G401 (cell line): ENCODE data around the gene NPPA. TPM values are rescaled to one million over a fixed set of nuclear protein-coding genes. Genes with fewer than 3 reads are reported as not detected.

Experiments
- DNase-seq: peaks from one replicate; pipeline ENCODE4 v3.0.0-alpha.2; 2015; ENCODE audit warnings: low spot score
- in situ Hi-C: cut with HindIII; loops from 2 replicates; pipeline ENCODE4 v1.10.0; 2016; ENCODE audit warnings: low sequenced_read_pairs, mixed read lengths
- total RNA-seq: library from RNA; depleted of rRNA; stranded (reverse); fragments of >200 nt; shearing (Covaris generic); gene quantifications from 2 replicates; pipeline ENCODE4 v1.2.3, GENCODE V29; 2014

NPPA gene
- total RNA-seq, 1 experiment from 2014 or later, result not detected

DNA sequence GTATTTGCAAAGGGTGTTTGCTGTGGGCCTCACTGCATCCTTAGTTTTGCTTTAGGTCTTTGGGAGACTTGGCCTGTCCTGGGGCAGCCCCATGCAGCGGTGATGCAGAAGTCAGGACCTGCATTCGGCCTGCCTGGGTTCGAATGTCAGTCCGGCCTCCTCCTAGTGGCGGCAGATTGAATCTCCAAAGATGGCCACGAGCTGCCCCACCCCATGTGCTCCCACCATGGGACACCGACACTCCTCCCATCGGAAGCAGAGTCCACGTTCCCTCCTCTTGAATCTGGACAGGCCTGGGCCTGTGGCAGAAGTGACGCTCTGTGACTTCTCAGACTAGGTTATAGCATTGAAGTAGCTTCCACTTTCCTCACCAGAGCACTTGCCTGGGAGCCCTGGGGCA, 27.5 kb upstream of the NPPA start:
- in situ Hi-C loops, result no loop called here
- DNase-seq, result no peak

GRCh38 chr1:11874624-11875023, 27.0 kb upstream of the NPPA start:
- no peak for DNase-seq
- in situ Hi-C loops, result no loop called here

- DNase-seq, result peak; percentile 28
- in situ Hi-C loops, result no loop called here
Measured at GRCh38 chr1:11874258-11874562, 26.6 kb upstream of the NPPA start.

- in situ Hi-C loops, result no loop called here
- DNase-seq, result no peak
Measured at GRCh38 chr1:11873395-11874257, 26.0 kb upstream of the NPPA start.

DNA sequence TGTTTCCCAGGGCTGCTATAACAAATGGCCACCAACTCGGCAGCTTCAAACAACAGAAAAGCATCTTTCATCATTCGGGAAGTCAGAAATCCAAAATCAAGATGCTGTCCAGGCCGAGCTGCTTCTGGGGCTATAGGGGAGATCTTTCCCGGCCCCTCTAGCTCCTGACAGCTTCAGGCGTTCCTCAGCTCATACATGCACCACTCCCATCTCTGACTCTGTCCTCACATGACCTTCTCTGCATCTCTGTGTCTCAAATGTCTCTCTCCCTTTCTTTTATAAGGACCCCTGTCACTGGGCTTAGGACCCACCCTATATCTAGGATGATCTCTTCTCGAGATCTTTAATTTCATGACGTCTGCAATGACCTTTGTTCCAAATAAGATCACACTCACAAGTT, 25.0 kb upstream of the NPPA start:
- in situ Hi-C loops, result no loop called here

DNA sequence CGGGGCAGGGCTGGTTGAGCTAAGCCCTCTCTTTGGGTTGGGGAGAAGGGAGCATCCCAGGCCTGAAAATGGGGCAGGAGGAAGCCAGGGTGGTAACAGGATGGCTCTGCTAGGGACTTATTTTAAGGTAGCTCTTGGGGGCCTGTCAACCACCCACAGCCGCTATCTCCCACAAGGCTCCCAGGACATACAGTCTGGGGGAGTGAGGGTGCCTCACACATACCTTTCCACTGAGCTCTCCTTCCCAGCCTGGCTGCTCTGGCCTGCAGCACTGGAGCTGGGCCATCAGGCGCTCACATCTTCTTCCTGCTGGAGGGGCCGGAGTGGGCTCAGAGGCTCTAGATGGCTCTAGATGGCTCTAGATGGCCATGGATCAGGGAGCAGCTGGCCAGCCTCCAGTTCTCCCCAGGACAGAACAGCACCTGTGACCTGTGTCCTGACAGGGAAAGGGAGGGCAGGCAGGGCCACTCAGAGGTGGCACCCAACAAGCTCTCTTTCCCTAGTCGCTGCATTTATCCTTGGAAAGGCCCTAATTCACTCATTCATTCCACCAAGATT, 22.1 kb upstream of the NPPA start:
- DNase-seq, result no peak
- in situ Hi-C loops, result loop anchor here (10.0 kb wide), 1 partner anchor 55 kb away; no protein-coding TSS in a partner anchor

More for the DNA sequence above, 25.0 kb upstream of the NPPA start:
- no peak for DNase-seq

DNA sequence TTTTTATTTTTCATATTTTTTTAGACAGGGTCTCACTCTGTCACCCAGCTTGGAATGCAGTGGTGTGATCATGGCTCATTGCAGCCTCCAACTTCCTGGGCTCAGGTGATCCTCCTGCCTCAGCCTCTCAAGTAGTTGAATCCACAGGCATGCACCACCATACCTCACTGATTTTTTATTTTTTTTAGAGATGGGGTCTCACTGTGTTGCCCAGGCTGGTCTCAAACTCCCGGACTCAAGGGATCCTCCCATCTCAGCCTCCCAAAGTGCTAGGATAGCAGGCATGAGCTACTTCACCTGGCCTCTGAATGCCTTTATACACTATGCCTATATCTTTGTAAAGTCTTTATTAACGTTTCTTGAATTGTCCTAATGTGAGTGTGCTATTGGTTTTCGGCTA, 21.5 kb upstream of the NPPA start:
- DNase-seq, result no peak

DNA sequence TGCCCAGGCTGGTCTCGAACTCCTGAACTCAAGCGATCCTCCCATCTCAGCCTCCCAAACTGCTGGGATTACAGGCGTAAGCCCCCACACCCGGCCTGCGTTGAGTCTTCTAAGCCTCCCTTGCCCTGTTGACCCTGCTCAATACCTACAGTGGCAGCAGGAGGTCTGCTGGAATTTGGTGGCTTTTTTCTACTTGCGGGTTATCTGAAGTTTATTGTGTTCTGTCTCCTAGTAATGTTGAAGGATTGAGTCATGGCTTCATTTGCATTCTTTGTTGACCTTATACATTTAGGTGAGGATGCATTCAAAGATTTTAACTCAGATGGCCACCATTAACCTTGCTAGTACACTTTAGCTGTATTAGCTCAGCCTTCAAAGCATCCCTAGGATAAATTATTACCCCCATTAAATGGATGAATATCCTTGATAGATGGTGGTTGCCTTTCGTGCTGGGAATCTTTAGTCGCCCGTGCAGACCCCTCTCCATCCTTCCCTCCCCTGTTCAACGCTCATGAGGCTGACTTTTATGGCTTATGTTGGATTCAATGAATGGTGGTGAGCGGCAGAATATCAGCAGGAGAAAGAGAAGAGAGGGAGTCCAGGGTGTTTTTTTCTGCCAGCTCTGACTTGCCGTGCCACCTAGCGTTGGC, 20.9 kb upstream of the NPPA start:
- no peak for DNase-seq
- in situ Hi-C loops, result loop anchor here (10.0 kb wide), 1 partner anchor 54 kb away; no protein-coding TSS in a partner anchor

More for the DNA sequence above, 21.5 kb upstream of the NPPA start:
- in situ Hi-C loops, result loop anchor here (10.0 kb wide), 1 partner anchor 54 kb away; no protein-coding TSS in a partner anchor

DNA sequence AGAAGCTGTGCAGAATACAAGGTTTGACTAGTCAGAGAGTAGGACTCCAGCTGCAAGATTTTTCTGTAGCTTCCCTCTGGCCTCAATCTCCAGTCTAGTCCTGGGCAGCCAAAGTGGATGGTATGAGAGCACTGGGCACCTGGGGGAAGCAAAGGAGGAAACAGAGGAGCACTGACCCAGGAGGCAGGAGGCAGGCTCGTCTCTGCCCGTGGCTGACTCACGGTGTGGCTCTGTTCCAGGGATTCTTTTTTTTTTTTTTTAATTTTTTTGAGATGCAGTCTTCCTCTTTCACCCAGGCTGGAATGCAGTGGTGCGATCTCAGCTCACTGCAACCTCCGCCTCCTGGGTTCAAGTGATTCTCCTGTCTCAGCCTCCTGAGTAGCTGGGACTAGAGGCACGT, 15.3 kb upstream of the NPPA start:
- in situ Hi-C loops, result loop anchor here (10.0 kb wide), 1 partner anchor 48 kb away; no protein-coding TSS in a partner anchor
- DNase-seq, result no peak

GRCh38 chr1:11860587-11860986, 13.0 kb upstream of the NPPA start:
- DNase-seq, result no peak
- in situ Hi-C loops, result loop anchor here (10.0 kb wide), 1 partner anchor 46 kb away; no protein-coding TSS in a partner anchor

- no peak for DNase-seq
- in situ Hi-C loops, result loop anchor here (10.0 kb wide), 1 partner anchor 45 kb away; no protein-coding TSS in a partner anchor
Measured at GRCh38 chr1:11860083-11860482, 12.5 kb upstream of the NPPA start.

GRCh38 chr1:11858968-11859871, 11.6 kb upstream of the NPPA start:
- DNase-seq, result no peak
- in situ Hi-C loops, result no loop called here

DNA sequence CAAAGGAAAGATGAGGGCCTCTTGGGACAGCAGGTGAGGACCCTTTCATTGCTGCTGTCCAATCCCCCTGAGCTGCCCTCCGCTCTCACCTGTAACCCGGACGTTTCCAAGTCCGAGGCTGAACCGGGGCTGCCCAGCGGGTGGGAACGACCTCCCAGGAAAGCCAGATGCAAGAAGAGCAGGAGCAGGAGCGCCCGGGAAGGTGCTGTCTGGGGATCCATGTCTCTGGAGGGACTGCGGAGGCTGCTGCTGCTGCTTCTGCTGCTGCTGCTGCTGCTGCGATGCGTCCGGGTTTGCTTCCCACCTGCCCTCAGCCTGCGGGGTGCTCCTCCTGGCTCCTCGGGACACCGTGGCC, 11.0 kb upstream of the NPPA start, which contains the start of gene NPPB:
TSS of gene NPPB (minus strand) at position 333 of the 355 bp plus-strand sequence. CDS start at position 221, 112 bp downstream.
- DNase-seq, result no peak
- in situ Hi-C loops, result no loop called here

DNA sequence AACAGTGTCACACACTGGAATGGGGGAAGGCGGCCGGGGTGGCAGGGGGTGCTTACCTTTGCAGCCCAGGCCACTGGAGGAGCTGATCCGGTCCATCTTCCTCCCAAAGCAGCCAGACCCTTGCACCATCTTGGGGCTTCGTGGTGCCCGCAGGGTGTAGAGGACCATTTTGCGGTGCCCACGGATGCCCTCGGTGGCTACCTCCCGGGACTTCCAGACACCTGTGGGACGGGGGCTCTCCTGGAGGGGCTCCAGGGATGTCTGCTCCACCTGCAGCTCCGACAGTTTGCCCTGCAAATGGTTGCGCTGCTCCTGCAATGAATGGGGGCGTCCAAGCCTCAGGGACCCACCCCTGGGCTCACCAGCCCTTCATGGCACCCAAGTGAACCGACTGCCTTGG, 10.6 kb upstream of the NPPA start:
- no peak for DNase-seq
- in situ Hi-C loops, result no loop called here

- in situ Hi-C loops, result no loop called here
- DNase-seq, result no peak
Measured at GRCh38 chr1:11857164-11857851, 9.7 kb upstream of the NPPA start.

GRCh38 chr1:11856698-11857097, 9.1 kb upstream of the NPPA start:
- DNase-seq, result no peak
- in situ Hi-C loops, result no loop called here

- in situ Hi-C loops, result no loop called here
Measured at GRCh38 chr1:11855430-11855829, 7.8 kb upstream of the NPPA start.

DNA sequence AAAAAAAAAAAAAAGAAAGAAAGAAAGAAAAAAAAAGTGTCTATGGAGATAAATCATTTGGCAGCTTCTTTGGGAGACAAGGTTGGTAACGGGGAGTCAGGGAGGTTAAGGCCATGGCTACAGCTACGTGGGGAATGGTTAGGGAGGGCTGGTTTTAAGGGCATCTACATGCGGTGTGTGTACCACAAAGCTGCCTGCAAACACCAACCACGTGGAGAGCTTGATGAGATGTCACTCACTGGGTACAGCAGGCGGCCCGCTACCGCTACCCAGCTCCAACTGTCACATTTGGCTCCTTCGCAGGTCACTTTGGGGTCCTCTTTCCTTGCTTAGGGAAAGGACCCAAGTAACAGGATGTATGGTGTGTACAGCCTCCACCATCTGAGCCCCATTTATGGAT, 6.9 kb upstream of the NPPA start:
- DNase-seq, result no peak
- in situ Hi-C loops, result no loop called here

More at GRCh38 chr1:11855430-11855829, 7.8 kb upstream of the NPPA start:
- no peak for DNase-seq
